Transverse colon (tissue), 4 donors: ENCODE results near the gene SMIM17. TPM values are rescaled to one million over a fixed set of nuclear protein-coding genes. Genes with fewer than 3 reads are reported as not detected.

ENCODE experiments used
- DNase-seq: peaks from one replicate; pipeline ENCODE4 v3.0.0-alpha.2; 2019
- H3K27ac ChIP-seq, 4 donors: fragments of 200-600 bp; sonication (generic); 2 replicates each; pipeline ENCODE4 v1.5.1; 2016 to 2018; ENCODE audit warnings: inconsistent platforms in 4 of 4
- H3K27me3 ChIP-seq: fragments of 200-600 bp; sonication (generic); 2 replicates; pipeline ENCODE4 v1.5.1; 2017; ENCODE audit warnings: inconsistent platforms
- H3K36me3 ChIP-seq, 4 donors: fragments of 200-600 bp; sonication (generic); 2 replicates each; pipeline ENCODE4 v1.5.1; 2017 to 2019; ENCODE audit warnings: inconsistent platforms in 4 of 4
- H3K4me1 ChIP-seq, 4 donors: fragments of 200-600 bp; sonication (generic); 2 replicates each; pipeline ENCODE4 v1.5.1; 2017 to 2020; ENCODE audit warnings: inconsistent platforms in 4 of 4
- H3K4me3 ChIP-seq, 4 donors: fragments of 200-600 bp; sonication (generic); 1 replicate in 1 of 4; 2 replicates in 3 of 4; pipeline versions ENCODE4 v1.5.1 to v1.6.1; 2017 to 2019; ENCODE audit warnings: inconsistent platforms in 4 of 4
- H3K9me3 ChIP-seq, 2 donors: fragments of 200-600 bp; sonication (generic); 2 replicates each; pipeline ENCODE4 v1.5.1; 2017 to 2019; ENCODE audit warnings: inconsistent platforms in 2 of 2
- CTCF ChIP-seq, 5 experiments: fragments of 200-600 bp in 3 of 5; fragments of 450-650 bp in 2 of 5; sonication (generic) in 3 of 5; IDR thresholded peaks; 1 replicate in 2 of 5; 2 replicates in 3 of 5; pipeline ENCODE4 v1.5.1; 2016 to 2017; ENCODE audit warnings: antibody characterized with exemption in 5 of 5, inconsistent platforms in 3 of 5, mild to moderate bottlenecking in 2 of 5, moderate library complexity in 1 of 5
- EP300 ChIP-seq: sonication (generic); formaldehyde crosslinking; IDR thresholded peaks from one replicate; pipeline ENCODE4 v1.6.1; 2017; ENCODE audit warnings: antibody characterized with exemption, low read depth
- POLR2A ChIP-seq: fragments of 450-650 bp; IDR thresholded peaks from one replicate; pipeline ENCODE4 v1.6.1; 2016; ENCODE audit warnings: antibody characterized with exemption, mild to moderate bottlenecking, moderate library complexity
- POLR2AphosphoS5 ChIP-seq, 3 donors: sonication (generic); formaldehyde crosslinking; IDR thresholded peaks; one replicate each; pipeline ENCODE4 v1.6.1; 2016; ENCODE audit warnings: antibody characterized with exemption in 3 of 3
- WGBS, 2 donors: methylation state at CpG; one replicate each; pipeline ENCODE4 v1.1.5; 2018; ENCODE audit warnings: low coverage in 1 of 2; 5-methylcytosine and 5-hydroxymethylcytosine counted together
- in situ Hi-C, 4 donors: fragments of 200-750 bp; cut with MboI; loops; one replicate each; pipeline versions ENCODE4 v1.15.0 to v1.15.1; 2017; ENCODE audit warnings: low sequenced_read_pairs in 3 of 4, low pct_ligation_motif_present in 1 of 4, low pct_unique_long_range_greater_than_20kb in 1 of 4
- intact Hi-C: fragments of 100-400 bp; cut with DNase I; formaldehyde crosslinking; loops from one replicate; pipeline ENCODE4 v1.15.1; 2023; ENCODE audit warnings: low total_unique reads
- total RNA-seq, 4 donors: library from RNA; depleted of rRNA; stranded (reverse); fragments of >200 nt; gene quantifications; one replicate each; pipeline ENCODE4 v1.1.0, GENCODE V29; 2016

The SMIM17 gene
- total RNA-seq, 4 donors from 2014 or later: not detected

GRCh38 chr19:56678205-56678604 is 35.2 kb downstream of the SMIM17 start:
- TF ChIP-seq POLR2AphosphoS5 (IDR thresholded peaks at IDR 0.05): no peak
- TF ChIP-seq EP300: no peak
- TF ChIP-seq CTCF (IDR thresholded peaks at IDR 0.05): no peak
- TF ChIP-seq POLR2A: no peak
- intact Hi-C loops: no loop called here
- no peak overlapping the region for H3K4me3 ChIP-seq
- H3K4me1 ChIP-seq: no peaks in the 10 kb centered on the region
- no peak overlapping the region for H3K27ac ChIP-seq
- in situ Hi-C loops: no loop called here
- 91% methylated on average over 8 of the region's 8 CpGs; no CpG with 5 or more reads in 1 of the 2 donors for whole genome bisulfite sequencing, 2 donors
- H3K27me3 ChIP-seq: no peaks in the 10 kb centered on the region
- no peaks in the 10 kb centered on the region for H3K9me3 ChIP-seq
- DNase-seq: no peak
- no peaks in the 10 kb centered on the region for H3K36me3 ChIP-seq

DNA sequence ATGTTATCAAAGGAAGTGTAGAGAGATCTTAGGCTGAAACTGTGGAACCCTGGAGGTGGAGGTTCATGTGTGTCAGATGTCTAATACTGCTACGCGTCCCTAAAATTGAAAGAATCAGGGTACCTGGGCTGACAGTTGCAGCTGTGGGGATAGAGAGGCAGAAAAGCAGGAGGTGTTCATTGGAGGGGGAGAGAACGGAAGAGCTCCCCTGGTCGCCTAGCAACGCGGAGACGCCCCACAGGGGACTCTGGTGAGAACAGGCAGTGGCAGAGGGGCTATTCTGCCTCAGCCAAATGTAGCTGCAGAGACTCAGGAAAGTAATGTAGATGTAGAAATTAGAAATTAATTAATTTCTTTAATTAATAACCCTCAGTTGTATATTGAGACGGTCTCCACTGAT is 38.7 kb downstream of the SMIM17 start:
- WGBS, 2 donors: 75 to 90% methylated on average over 1 to 8 of the region's 8 CpGs
- no peak for TF ChIP-seq POLR2A
- no peak for TF ChIP-seq EP300
- TF ChIP-seq POLR2AphosphoS5 (IDR thresholded peaks at IDR 0.05): no peak
- TF ChIP-seq CTCF (IDR thresholded peaks at IDR 0.05): no peak
- intact Hi-C loops: no loop called here

DNA sequence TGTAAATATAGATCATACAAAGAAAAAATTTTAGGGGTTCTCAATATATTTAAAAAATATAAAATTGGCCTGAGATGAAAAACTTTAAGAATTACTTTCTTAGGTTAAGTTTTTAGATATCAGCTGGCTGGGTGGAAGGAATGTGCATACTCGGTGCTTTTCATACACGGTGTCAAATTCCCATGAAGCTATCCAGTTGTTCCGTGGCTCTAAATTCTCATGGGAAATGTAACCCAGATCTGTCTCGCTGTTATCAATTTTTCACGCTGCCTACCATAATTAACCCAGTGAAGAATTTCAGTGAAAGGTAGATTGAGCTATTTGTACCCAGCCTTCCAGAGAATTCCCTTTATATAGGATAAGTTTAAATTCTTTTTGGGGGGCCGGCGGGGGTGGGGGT is 40.2 kb downstream of the SMIM17 start:
- Histone ChIP-seq H3K36me3 (no peaks in the 10 kb centered on the region), H3K4me3 (no peak overlapping the region), H3K9me3 (no peaks in the 10 kb centered on the region), H3K4me1 (no peaks in the 10 kb centered on the region), H3K27ac (no peak overlapping the region), H3K27me3 (no peaks in the 10 kb centered on the region)
- in situ Hi-C loops: no loop called here
- WGBS, 2 donors: 63 to 69% methylated on average over 7 of the region's 7 CpGs
- DNase-seq: no peak
- TF ChIP-seq EP300 (no peak), CTCF (IDR thresholded peaks at IDR 0.05) (no peak), POLR2AphosphoS5 (IDR thresholded peaks at IDR 0.05) (no peak), POLR2A (no peak)
- intact Hi-C loops: no loop called here

More for the DNA sequence above, 38.7 kb downstream of the SMIM17 start:
- no peak for DNase-seq
- Histone ChIP-seq H3K27me3 (no peaks in the 10 kb centered on the region), H3K4me3 (no peak overlapping the region), H3K27ac (no peak overlapping the region), H3K4me1 (no peaks in the 10 kb centered on the region), H3K36me3 (no peaks in the 10 kb centered on the region), H3K9me3 (no peaks in the 10 kb centered on the region)
- in situ Hi-C loops: no loop called here

- Histone ChIP-seq H3K27me3 (no peaks in the 10 kb centered on the region), H3K27ac (no peak overlapping the region), H3K9me3 (no peaks in the 10 kb centered on the region), H3K4me1 (no peaks in the 10 kb centered on the region), H3K36me3 (no peaks in the 10 kb centered on the region), H3K4me3 (no peak overlapping the region)
- no peak for TF ChIP-seq EP300
- no peak for TF ChIP-seq POLR2AphosphoS5 (IDR thresholded peaks at IDR 0.05)
- WGBS, 2 donors: 60 to 87% methylated on average over 1 to 8 of the region's 8 CpGs
- no peak for DNase-seq
- intact Hi-C loops: no loop called here
- in situ Hi-C loops: no loop called here
Observed at GRCh38 chr19:56687031-56687430, 44.1 kb downstream of the SMIM17 start.

DNA sequence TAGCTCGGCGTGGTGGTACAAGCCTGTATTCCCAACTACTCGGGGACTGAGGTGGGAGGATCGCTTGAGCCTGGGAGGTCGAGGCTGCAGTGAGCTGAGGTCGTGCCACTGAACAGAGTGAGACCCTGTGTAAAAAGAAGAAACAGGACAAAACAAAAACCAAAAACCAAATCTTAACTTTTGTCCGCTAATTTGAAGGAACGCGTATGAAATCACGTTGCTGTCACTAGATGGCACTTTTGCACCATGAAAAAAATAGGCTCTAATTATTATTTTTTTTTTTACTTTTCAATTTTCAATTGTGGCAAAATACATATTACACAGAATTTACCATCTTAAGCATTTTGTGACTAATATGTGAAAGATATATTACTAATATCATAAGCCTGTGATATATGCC is 46.2 kb downstream of the SMIM17 start:
- 74 to 81% methylated on average over 6 to 10 of the region's 10 CpGs for WGBS, 2 donors
- intact Hi-C loops (no loop called here), in situ Hi-C loops (no loop called here)
- Histone ChIP-seq H3K27me3 (no peaks in the 10 kb centered on the region), H3K9me3 (no peaks in the 10 kb centered on the region), H3K4me1 (no peaks in the 10 kb centered on the region), H3K4me3 (no peak overlapping the region), H3K36me3 (no peaks in the 10 kb centered on the region), H3K27ac (no peak overlapping the region)
- no peak for DNase-seq
- TF ChIP-seq POLR2AphosphoS5 (IDR thresholded peaks at IDR 0.05): no peak
- TF ChIP-seq POLR2A: no peak
- no peak for TF ChIP-seq CTCF (IDR thresholded peaks at IDR 0.05)
- TF ChIP-seq EP300: no peak
